ENCODE data around the gene PTPN6. TPM values are rescaled to one million over a fixed set of nuclear protein-coding genes. Genes with fewer than 3 reads are reported as not detected.
A peak's percentile ranks its signal among the peaks of the same experiment; 100 is the strongest.

The PTPN6 gene
- total RNA-seq, 1 donor from 2014 or later: 154 TPM

- DNase-seq (peak; percentile 8), ATAC-seq (no peak)
- Histone ChIP-seq H3K27me3 (no peaks in the 10 kb centered on the region), H3K4me3 (no peak overlapping the region), H3K36me3 (peaks cover 42% of the 10 kb centered on the region), H3K27ac (no peak overlapping the region), H3K4me1 (peaks cover 44% of the 10 kb centered on the region), H3K9me3 (no peaks in the 10 kb centered on the region)
- intact Hi-C loops (cut with DNase I): loop anchor here (10.0 kb wide), 1 partner anchor 149 kb away; no protein-coding TSS in a partner anchor
- TF ChIP-seq, protein P1, sequence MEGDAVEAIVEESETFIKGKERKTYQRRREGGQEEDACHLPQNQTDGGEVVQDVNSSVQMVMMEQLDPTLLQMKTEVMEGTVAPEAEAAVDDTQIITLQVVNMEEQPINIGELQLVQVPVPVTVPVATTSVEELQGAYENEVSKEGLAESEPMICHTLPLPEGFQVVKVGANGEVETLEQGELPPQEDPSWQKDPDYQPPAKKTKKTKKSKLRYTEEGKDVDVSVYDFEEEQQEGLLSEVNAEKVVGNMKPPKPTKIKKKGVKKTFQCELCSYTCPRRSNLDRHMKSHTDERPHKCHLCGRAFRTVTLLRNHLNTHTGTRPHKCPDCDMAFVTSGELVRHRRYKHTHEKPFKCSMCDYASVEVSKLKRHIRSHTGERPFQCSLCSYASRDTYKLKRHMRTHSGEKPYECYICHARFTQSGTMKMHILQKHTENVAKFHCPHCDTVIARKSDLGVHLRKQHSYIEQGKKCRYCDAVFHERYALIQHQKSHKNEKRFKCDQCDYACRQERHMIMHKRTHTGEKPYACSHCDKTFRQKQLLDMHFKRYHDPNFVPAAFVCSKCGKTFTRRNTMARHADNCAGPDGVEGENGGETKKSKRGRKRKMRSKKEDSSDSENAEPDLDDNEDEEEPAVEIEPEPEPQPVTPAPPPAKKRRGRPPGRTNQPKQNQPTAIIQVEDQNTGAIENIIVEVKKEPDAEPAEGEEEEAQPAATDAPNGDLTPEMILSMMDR (IDR thresholded peaks at IDR 0.05): no peak
These were observed 14.6 kb downstream of the PTPN6 start for GRCh38 chr12:6965714-6966113.

DNA sequence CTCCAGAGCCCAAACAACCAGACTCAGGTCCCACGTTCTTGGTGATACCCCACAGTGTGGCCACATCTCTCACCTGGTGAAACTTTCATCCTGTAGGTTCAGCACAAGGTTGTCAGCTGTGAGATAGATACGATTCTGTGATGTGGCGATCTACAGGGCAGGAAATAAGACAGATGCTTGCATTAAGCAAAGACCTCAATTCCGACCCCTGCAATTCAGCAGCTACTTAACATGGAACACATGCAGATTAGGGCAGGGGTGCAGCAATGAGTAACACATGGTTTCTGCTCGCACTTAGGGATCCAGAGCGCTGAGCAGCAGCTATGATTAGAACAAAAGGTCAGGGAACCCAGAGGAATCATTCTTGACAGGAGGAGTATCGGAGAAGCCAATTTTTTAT lies 15.2 kb downstream of the PTPN6 start:
- ATAC-seq: no peak
- H3K27me3 ChIP-seq: no peaks in the 10 kb centered on the region
- H3K27ac ChIP-seq: no peak overlapping the region
- intact Hi-C loops (cut with DNase I): loop anchor here (10.0 kb wide), 1 partner anchor 148 kb away; no protein-coding TSS in a partner anchor
- DNase-seq: peak; percentile 15
- H3K4me1 ChIP-seq: peaks cover 39% of the 10 kb centered on the region
- no peak overlapping the region for H3K4me3 ChIP-seq
- TF ChIP-seq, protein P1 (IDR thresholded peaks at IDR 0.05): no peak
- H3K9me3 ChIP-seq: no peaks in the 10 kb centered on the region
- H3K36me3 ChIP-seq: peaks cover 42% of the 10 kb centered on the region

DNA sequence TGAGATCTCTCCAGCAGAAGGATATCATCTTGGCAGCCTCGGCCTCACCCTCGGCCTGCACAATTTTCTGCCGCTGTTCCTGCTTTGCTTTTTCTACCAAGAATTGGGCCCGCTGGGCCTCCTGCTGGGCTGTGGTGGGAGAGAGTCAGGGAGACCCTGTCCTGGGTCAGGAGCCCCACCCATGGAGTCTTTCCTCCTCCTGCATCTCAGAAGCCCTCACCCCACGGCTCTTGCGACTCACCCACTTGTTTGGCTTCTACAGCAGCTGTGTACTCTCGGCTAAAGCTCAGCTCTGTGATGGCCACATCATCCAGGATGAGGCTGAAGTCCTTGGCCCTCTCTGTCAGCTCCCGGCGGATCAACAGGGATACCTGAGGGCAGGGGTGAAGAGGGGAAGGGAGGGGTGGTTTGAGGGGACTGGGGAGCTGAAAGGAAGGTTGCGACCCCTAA lies 16.5 kb downstream of the PTPN6 start:
- Histone ChIP-seq H3K27ac (no peak overlapping the region), H3K36me3 (peaks cover 46% of the 10 kb centered on the region)
- intact Hi-C loops (cut with DNase I): loop anchor here (10.0 kb wide), 1 partner anchor 147 kb away; no protein-coding TSS in a partner anchor

GRCh38 chr12:6968426-6968825 lies 17.3 kb downstream of the PTPN6 start:
- no peak for ATAC-seq
- Histone ChIP-seq H3K9me3 (no peaks in the 10 kb centered on the region), H3K4me3 (no peak overlapping the region), H3K4me1 (peaks cover 33% of the 10 kb centered on the region), H3K36me3 (peaks cover 46% of the 10 kb centered on the region), H3K27ac (no peak overlapping the region), H3K27me3 (no peaks in the 10 kb centered on the region)
- TF ChIP-seq, protein P1 (IDR thresholded peaks at IDR 0.05): no peak
- DNase-seq: peak; percentile 17
- intact Hi-C loops (cut with DNase I): loop anchor here (10.0 kb wide), 1 partner anchor 146 kb away; no protein-coding TSS in a partner anchor

More for the DNA sequence above, 16.5 kb downstream of the PTPN6 start:
- Histone ChIP-seq H3K9me3 (no peaks in the 10 kb centered on the region), H3K27me3 (no peaks in the 10 kb centered on the region), H3K4me3 (no peak overlapping the region), H3K4me1 (peaks cover 34% of the 10 kb centered on the region)
- ATAC-seq: no peak
- TF ChIP-seq, protein P1 (IDR thresholded peaks at IDR 0.05): no peak
- peak; percentile 53 for DNase-seq

DNA sequence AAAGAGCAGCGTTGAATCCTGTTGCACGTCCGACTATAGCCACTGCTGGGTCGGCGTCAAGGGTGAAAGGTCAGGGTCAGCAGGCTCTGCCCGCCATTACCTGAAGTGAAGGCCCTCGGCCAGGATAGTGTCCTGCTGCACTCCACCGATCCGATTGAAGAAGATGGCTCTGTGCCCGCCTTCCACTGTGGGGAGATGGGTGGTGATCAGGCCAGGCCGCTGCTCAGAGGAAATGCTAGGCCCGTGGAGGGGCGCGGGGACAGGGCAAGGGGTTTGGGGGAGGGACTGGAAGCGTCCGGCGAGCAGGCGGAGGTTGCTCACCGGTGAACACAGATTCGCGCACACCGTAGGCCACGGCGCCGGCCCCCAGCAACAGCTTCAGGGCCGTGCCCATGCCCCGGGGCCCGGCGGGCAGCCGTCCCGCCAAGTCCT lies 19.0 kb downstream of the PTPN6 start:
- Histone ChIP-seq H3K4me1 (peaks cover 25% of the 10 kb centered on the region), H3K4me3 (peak overlapping the region; percentile 98), H3K27me3 (no peaks in the 10 kb centered on the region), H3K9me3 (no peaks in the 10 kb centered on the region), H3K36me3 (peaks cover 60% of the 10 kb centered on the region), H3K27ac (peak overlapping the region; percentile 92)
- ATAC-seq (peak; percentile 50), DNase-seq (no peak)
- intact Hi-C loops (cut with DNase I): no loop called here
- TF ChIP-seq, protein P1 (IDR thresholded peaks at IDR 0.05): no peak
